Naive thymus-derived CD8-positive, alpha-beta T cell (primary cell): Measurements from ENCODE around the gene SFTA2. TPM values are rescaled to one million over a fixed set of nuclear protein-coding genes. Genes with fewer than 3 reads are reported as not detected.

Experiments used
- ATAC-seq, 2 donors: fragments of 150-1000 bp; cut with Tn5 transposase in 1 of 2; sonication (Bioruptor Pico), chemical (Tn5 transposase) in 1 of 2; 1 replicate in 1 of 2; 2 replicates in 1 of 2; pipeline ENCODE4 v1.10.0; 2021; ENCODE audit warnings: mild to moderate bottlenecking in 2 of 2, moderate library complexity in 2 of 2
- POLR2A ChIA-PET: fragments of 350-600 bp; sonication (Branson Sonifier 250); formaldehyde crosslinking; loops from one replicate; lab custom pipeline; 2021; ENCODE audit warnings: antibody characterized with exemption; lab: Charles Lee
- DNase-seq, 10 donors: peaks; one replicate each; pipeline versions ENCODE4 v3.0.0 to v3.0.0-alpha.2; 2020 to 2022
- H3K27ac Mint-ChIP-seq, 10 donors: one replicate each; pipeline ENCODE4 v1.8.0; 2020 to 2022; ENCODE audit warnings: mild to moderate bottlenecking in 10 of 10, mixed read lengths in 10 of 10, moderate library complexity in 4 of 10, inconsistent platforms in 1 of 10
- H3K27me3 Mint-ChIP-seq, 5 donors: one replicate each; pipeline ENCODE4 v1.8.0; 2021 to 2022; ENCODE audit warnings: mixed read lengths in 5 of 5
- H3K36me3 Mint-ChIP-seq, 3 donors: one replicate each; pipeline ENCODE4 v1.8.0; 2020 to 2022; ENCODE audit warnings: mixed read lengths in 3 of 3, mild to moderate bottlenecking in 2 of 3, inconsistent platforms in 1 of 3
- H3K4me1 Mint-ChIP-seq, 4 donors: one replicate each; pipeline ENCODE4 v1.8.0; 2021 to 2022; ENCODE audit warnings: mixed read lengths in 4 of 4
- H3K4me3 Mint-ChIP-seq, 10 donors: one replicate each; pipeline ENCODE4 v1.8.0; 2020 to 2022; ENCODE audit warnings: mild to moderate bottlenecking in 10 of 10, mixed read lengths in 10 of 10, moderate library complexity in 6 of 10, inconsistent platforms in 1 of 10
- H3K9me3 Mint-ChIP-seq, 9 donors: one replicate each; pipeline ENCODE4 v1.8.0; 2020 to 2022; ENCODE audit warnings: mixed read lengths in 9 of 9, mild to moderate bottlenecking in 3 of 9, inconsistent platforms in 1 of 9, moderate library complexity in 1 of 9
- polyA plus RNA-seq, 3 donors: library from polyadenylated mRNA; unstranded; fragments of 300-500 nt; fragmentation: Illumina TruSeq; gene quantifications; one replicate each; pipeline ENCODE4 v1.2.3, GENCODE V29; 2021
- total RNA-seq, 8 experiments: library from RNA in 2 of 8; stranded (reverse) in 2 of 8; gene quantifications; one replicate each; pipeline ENCODE4 v1.2.3 and lab custom pipeline; 2021 to 2026

SFTA2 gene
- total and polyA plus RNA-seq, 5 experiments from 2014 or later = 0.30 TPM; not detected in 4

- no peaks in the 10 kb centered on the region for H3K9me3 Mint-ChIP-seq
- H3K27ac Mint-ChIP-seq = peak overlapping the region in 1 of 10 donors; percentile 53
- H3K4me3 Mint-ChIP-seq = no peak overlapping the region
- peaks cover 14 to 25% (median 24%) of the 10 kb centered on the region in 4 donors for H3K4me1 Mint-ChIP-seq
- no peak for ATAC-seq
- POLR2A ChIA-PET = no interaction called here
- no peak for DNase-seq
- peaks cover 14 to 27% (median 22%) of the 10 kb centered on the region in 5 donors for H3K27me3 Mint-ChIP-seq
- no peaks in the 10 kb centered on the region for H3K36me3 Mint-ChIP-seq
These were observed 29.1 kb upstream of the SFTA2 start for GRCh38 chr6:30960907-30961673.

- DNase-seq = no peak
- Mint-ChIP-seq H3K9me3 (no peaks in the 10 kb centered on the region), H3K27me3 (peaks cover 0 to 18% (median 5%) of the 10 kb centered on the region in 5 donors), H3K36me3 (no peaks in the 10 kb centered on the region), H3K4me1 (peaks cover 6 to 30% (median 21%) of the 10 kb centered on the region in 4 donors), H3K4me3 (peak overlapping the region in 2 of 10 donors; percentile 16 to 26), H3K27ac (peak overlapping the region in 3 of 10 donors; percentile 35 to 80 (median 41))
- ATAC-seq = no peak
- POLR2A ChIA-PET = no interaction called here
These were observed 25.7 kb upstream of the SFTA2 start for GRCh38 chr6:30957716-30958115.

GRCh38 chr6:30955367-30956042 lies 23.5 kb upstream of the SFTA2 start:
- H3K9me3 Mint-ChIP-seq = peaks cover 0 to 10% (median 0%) of the 10 kb centered on the region in 9 donors
- POLR2A ChIA-PET = interaction anchor here (0.6 to 2.0 kb wide), 14 partner anchors 8 to 743 kb away, joined by 3 to 11 read pairs (median 4); partner anchors contain the start of genes GTF2H4, SFTA2, TRIM26 and TRIM39
- peaks cover 0 to 24% (median 7%) of the 10 kb centered on the region in 5 donors for H3K27me3 Mint-ChIP-seq
- H3K4me3 Mint-ChIP-seq = peak overlapping the region; percentile 80 to 92 (median 86)
- H3K27ac Mint-ChIP-seq = peak overlapping the region; percentile 80 to 97 (median 92)
- H3K36me3 Mint-ChIP-seq = no peaks in the 10 kb centered on the region
- ATAC-seq (peak; percentile 90 to 93), DNase-seq (peak; percentile 56 to 88 (median 71))
- H3K4me1 Mint-ChIP-seq = peaks cover 10 to 28% (median 21%) of the 10 kb centered on the region in 4 donors

DNA sequence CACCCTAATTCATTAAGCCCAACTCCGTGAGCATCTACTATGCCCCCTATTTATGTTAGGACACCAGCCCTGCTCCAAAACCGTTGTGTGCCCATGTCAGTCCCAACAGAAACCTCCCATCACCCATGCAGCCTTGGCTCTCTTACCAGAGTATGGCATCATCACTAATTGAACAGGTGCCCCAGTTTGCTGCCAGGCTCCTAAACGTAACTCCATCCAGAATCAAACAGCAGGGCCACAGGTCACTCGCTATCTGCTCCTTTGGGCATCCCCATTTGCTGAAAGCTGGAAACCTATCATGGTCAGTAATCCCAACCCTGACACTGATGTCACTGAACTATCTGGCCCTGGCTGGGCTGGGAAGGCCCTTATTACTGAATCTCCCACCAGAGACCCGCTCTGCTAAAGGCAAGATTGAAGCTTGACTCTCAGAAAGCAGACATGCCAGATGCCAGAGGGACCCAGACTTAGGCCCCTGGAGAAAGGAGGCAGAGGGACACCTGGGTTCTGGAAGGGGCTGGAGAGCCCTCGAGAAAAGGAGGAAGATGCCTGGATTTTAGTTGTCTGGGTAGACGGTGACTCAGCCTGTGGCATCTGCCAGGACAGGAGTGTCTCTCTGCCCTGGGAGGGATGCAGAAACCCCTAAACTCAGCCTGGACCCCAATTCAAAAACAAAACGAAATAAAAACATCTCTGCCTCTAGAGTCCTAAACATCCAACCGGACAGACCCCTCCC lies 22.8 kb upstream of the SFTA2 start:
- ATAC-seq (no peak), DNase-seq (no peak)
- H3K9me3 Mint-ChIP-seq = peaks cover 0 to 17% (median 0%) of the 10 kb centered on the region in 9 donors
- H3K4me1 Mint-ChIP-seq = peaks cover 10 to 28% (median 21%) of the 10 kb centered on the region in 4 donors
- peak overlapping the region; percentile 80 to 92 (median 86) for H3K4me3 Mint-ChIP-seq
- POLR2A ChIA-PET = interaction anchor here (0.5 to 2.0 kb wide), 13 partner anchors 7 to 742 kb away, joined by 3 to 11 read pairs (median 4); partner anchors contain the start of genes GTF2H4, SFTA2, TRIM26 and TRIM39
- peaks cover 0 to 26% (median 14%) of the 10 kb centered on the region in 5 donors for H3K27me3 Mint-ChIP-seq
- H3K36me3 Mint-ChIP-seq = peaks cover 0 to 2% (median 0%) of the 10 kb centered on the region in 3 donors
- peak overlapping the region; percentile 64 to 97 (median 90) for H3K27ac Mint-ChIP-seq

- Mint-ChIP-seq H3K36me3 (peaks cover 0 to 8% (median 0%) of the 10 kb centered on the region in 3 donors), H3K27ac (no peak overlapping the region), H3K9me3 (peaks cover 0 to 28% (median 0%) of the 10 kb centered on the region in 9 donors), H3K4me1 (peaks cover 10 to 26% (median 18%) of the 10 kb centered on the region in 4 donors), H3K27me3 (peaks cover 0 to 45% (median 35%) of the 10 kb centered on the region in 5 donors), H3K4me3 (no peak overlapping the region)
- ATAC-seq (no peak), DNase-seq (no peak)
- POLR2A ChIA-PET = no interaction called here
These were observed 20.0 kb upstream of the SFTA2 start for GRCh38 chr6:30951907-30952469.

DNA sequence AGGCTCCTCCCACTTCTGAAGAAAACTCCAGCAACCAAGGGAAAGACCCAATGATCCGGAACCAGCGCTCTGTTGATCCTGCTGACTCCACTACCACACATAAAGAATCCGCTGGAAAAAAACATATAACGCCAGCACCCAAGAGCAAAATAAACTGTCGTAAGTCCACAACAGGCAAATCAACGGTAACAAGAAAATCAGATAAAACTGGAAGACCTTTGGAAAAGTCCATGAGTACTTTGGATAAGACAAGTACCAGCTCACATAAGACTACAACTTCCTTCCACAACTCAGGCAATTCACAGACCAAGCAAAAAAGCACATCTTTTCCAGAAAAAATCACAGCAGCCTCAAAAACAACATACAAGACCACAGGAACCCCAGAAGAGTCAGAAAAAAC lies 16.8 kb upstream of the SFTA2 start:
- H3K27me3 Mint-ChIP-seq = peaks cover 9 to 60% (median 45%) of the 10 kb centered on the region in 5 donors
- peaks cover 0 to 28% (median 0%) of the 10 kb centered on the region in 9 donors for H3K9me3 Mint-ChIP-seq
- ATAC-seq = no peak
- DNase-seq = no peak
- peaks cover 0 to 4% (median under 1%) of the 10 kb centered on the region in 4 donors for H3K4me1 Mint-ChIP-seq
- POLR2A ChIA-PET = no interaction called here
- H3K4me3 Mint-ChIP-seq = no peak overlapping the region
- H3K27ac Mint-ChIP-seq = no peak overlapping the region
- H3K36me3 Mint-ChIP-seq = peaks cover 0 to 8% (median 2%) of the 10 kb centered on the region in 3 donors

GRCh38 chr6:30947231-30947630 lies 15.3 kb upstream of the SFTA2 start:
- Mint-ChIP-seq H3K27ac (no peak overlapping the region), H3K4me1 (peaks cover 0 to 10% (median 6%) of the 10 kb centered on the region in 4 donors)
- POLR2A ChIA-PET = interaction anchor here (1.1 kb wide), 1 partner anchor 8 kb away, joined by 4 read pairs; no protein-coding TSS in a partner anchor

GRCh38 chr6:30945281-30945680 lies 13.3 kb upstream of the SFTA2 start:
- ATAC-seq = no peak
- Mint-ChIP-seq H3K4me3 (no peak overlapping the region), H3K36me3 (peaks cover 0 to 8% (median 2%) of the 10 kb centered on the region in 3 donors), H3K4me1 (peaks cover 0 to 11% (median 5%) of the 10 kb centered on the region in 4 donors), H3K9me3 (peaks cover 0 to 16% (median 0%) of the 10 kb centered on the region in 9 donors), H3K27me3 (peaks cover 26 to 83% (median 58%) of the 10 kb centered on the region in 5 donors), H3K27ac (no peak overlapping the region)
- DNase-seq = no peak
- POLR2A ChIA-PET = interaction anchor here (1.1 kb wide), 1 partner anchor 10 kb away, joined by 4 read pairs; no protein-coding TSS in a partner anchor

More at GRCh38 chr6:30947231-30947630, 15.3 kb upstream of the SFTA2 start:
- DNase-seq = no peak
- ATAC-seq = no peak
- H3K9me3 Mint-ChIP-seq = peaks cover 0 to 28% (median 0%) of the 10 kb centered on the region in 9 donors
- H3K36me3 Mint-ChIP-seq = peaks cover 0 to 8% (median 2%) of the 10 kb centered on the region in 3 donors
- H3K4me3 Mint-ChIP-seq = no peak overlapping the region
- peaks cover 19 to 76% (median 60%) of the 10 kb centered on the region in 5 donors for H3K27me3 Mint-ChIP-seq

DNA sequence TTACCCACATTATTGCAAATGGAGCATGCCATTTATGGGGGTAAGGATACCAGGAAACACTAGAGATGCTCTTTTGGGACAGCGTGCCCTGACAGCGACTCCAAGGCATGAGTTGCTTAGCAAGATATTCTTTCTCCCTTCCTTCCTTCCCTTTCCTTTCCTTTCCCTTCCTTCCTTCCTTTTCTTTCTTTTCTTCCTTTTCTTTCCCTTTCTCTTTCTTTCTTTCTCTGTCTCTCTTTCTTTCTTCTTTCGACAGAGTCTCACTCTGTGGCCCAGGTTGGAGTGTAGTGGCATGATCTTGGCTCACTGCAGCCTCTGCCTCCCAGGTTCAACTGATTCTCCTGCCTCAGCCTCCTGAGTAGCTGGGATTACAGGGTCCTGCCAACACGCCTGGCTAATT lies 12.1 kb upstream of the SFTA2 start:
- peaks cover 0 to 4% (median 0%) of the 10 kb centered on the region in 9 donors for H3K9me3 Mint-ChIP-seq
- ATAC-seq = no peak
- no peak for DNase-seq
- peak overlapping the region in 1 of 10 donors; percentile 70 for H3K27ac Mint-ChIP-seq
- peaks cover 0 to 4% (median 2%) of the 10 kb centered on the region in 3 donors for H3K36me3 Mint-ChIP-seq
- peaks cover 27 to 79% (median 55%) of the 10 kb centered on the region in 5 donors for H3K27me3 Mint-ChIP-seq
- H3K4me3 Mint-ChIP-seq = no peak overlapping the region
- POLR2A ChIA-PET = interaction anchor here (0.6 kb wide), 1 partner anchor 410 kb away, joined by 3 read pairs; no protein-coding TSS in a partner anchor
- H3K4me1 Mint-ChIP-seq = peaks cover 0 to 11% (median 5%) of the 10 kb centered on the region in 4 donors

GRCh38 chr6:30942338-30943060 lies 10.5 kb upstream of the SFTA2 start:
- Mint-ChIP-seq H3K27me3 (peaks cover 25 to 64% (median 50%) of the 10 kb centered on the region in 5 donors), H3K27ac (peak overlapping the region in 1 of 10 donors; percentile 72), H3K4me3 (no peak overlapping the region), H3K9me3 (no peaks in the 10 kb centered on the region), H3K36me3 (peaks cover 0 to 2% (median 0%) of the 10 kb centered on the region in 3 donors), H3K4me1 (peaks cover 0 to 11% (median 5%) of the 10 kb centered on the region in 4 donors)
- POLR2A ChIA-PET = no interaction called here
- DNase-seq (no peak), ATAC-seq (no peak)
